ENCODE results near the gene PIGX.

PIGX gene

GRCh38 chr3:196677353-196677752 is 34.8 kb upstream of the PIGX start:
- DNase-seq (ENCODE audit: low read depth): no peak
- H3K4me3 ChIP-seq (ENCODE audit: low read depth, low read length): no peak overlapping the region
- no peak for TF ChIP-seq CTCF (IDR thresholded peaks at IDR 0.05; ENCODE audit: control insufficient read depth, extremely low read depth, insufficient read depth)

GRCh38 chr3:196677931-196678330 is 34.2 kb upstream of the PIGX start:
- H3K4me3 ChIP-seq (ENCODE audit: low read depth, low read length): no peak overlapping the region
- DNase-seq (ENCODE audit: low read depth): no peak
- TF ChIP-seq CTCF (IDR thresholded peaks at IDR 0.05; ENCODE audit: control insufficient read depth, extremely low read depth, insufficient read depth): no peak

GRCh38 chr3:196684548-196685407 is 27.4 kb upstream of the PIGX start:
- H3K4me3 ChIP-seq (ENCODE audit: low read depth, low read length): no peak overlapping the region
- TF ChIP-seq CTCF (IDR thresholded peaks at IDR 0.05; ENCODE audit: control insufficient read depth, extremely low read depth, insufficient read depth): peak; percentile 90
- no peak for DNase-seq (ENCODE audit: low read depth)

GRCh38 chr3:196686436-196686835 is 25.7 kb upstream of the PIGX start:
- no peak for DNase-seq (ENCODE audit: low read depth)
- no peak for TF ChIP-seq CTCF (IDR thresholded peaks at IDR 0.05; ENCODE audit: control insufficient read depth, extremely low read depth, insufficient read depth)
- no peak overlapping the region for H3K4me3 ChIP-seq (ENCODE audit: low read depth, low read length)

- H3K4me3 ChIP-seq (ENCODE audit: low read depth, low read length): no peak overlapping the region
- no peak for DNase-seq (ENCODE audit: low read depth)
- TF ChIP-seq CTCF (IDR thresholded peaks at IDR 0.05; ENCODE audit: control insufficient read depth, extremely low read depth, insufficient read depth): no peak
Observed at GRCh38 chr3:196688349-196688748, 23.8 kb upstream of the PIGX start.

- no peak for TF ChIP-seq CTCF (IDR thresholded peaks at IDR 0.05; ENCODE audit: control insufficient read depth, extremely low read depth, insufficient read depth)
- no peak overlapping the region for H3K4me3 ChIP-seq (ENCODE audit: low read depth, low read length)
Observed at GRCh38 chr3:196689941-196690660, 22.1 kb upstream of the PIGX start.

More at GRCh38 chr3:196689941-196690660, 22.1 kb upstream of the PIGX start:
- no peak for DNase-seq (ENCODE audit: low read depth)

Measured in LNCaP clone FGC (cell line).